H9 (cell line): ENCODE data around the gene EHBP1. TPM values are rescaled to one million over a fixed set of nuclear protein-coding genes. Genes with fewer than 3 reads are reported as not detected.

Source experiments
- DNase-seq: peaks from one replicate; pipeline ENCODE4 v3.0.0-alpha.2; 2017
- H2AFZ ChIP-seq: one replicate; pipeline ENCODE4 v1.6.1; 2013; ENCODE audit warnings: mild to moderate bottlenecking, low read length, control low read depth, moderate library complexity
- H2AK5ac ChIP-seq: 2 replicates; pipeline ENCODE4 v1.6.1; 2013; ENCODE audit warnings: low read length, control low read depth, mixed read lengths; ENCODE audit not compliant: insufficient read length
- H2BK120ac ChIP-seq: one replicate; pipeline ENCODE4 v1.6.1; 2013; ENCODE audit warnings: low read depth, mild to moderate bottlenecking, low read length, control low read depth, inconsistent platforms; ENCODE audit not compliant: poor library complexity, severe bottlenecking
- H2BK12ac ChIP-seq: 2 replicates; pipeline ENCODE4 v1.6.1; 2013; ENCODE audit warnings: low read length, control low read depth, mixed read lengths, low read depth; ENCODE audit not compliant: insufficient read length
- H2BK15ac ChIP-seq: 2 replicates; pipeline ENCODE4 v1.6.1; 2013; ENCODE audit warnings: low read depth, low read length, control low read depth
- H2BK20ac ChIP-seq: one replicate; pipeline ENCODE4 v1.6.1; 2013; ENCODE audit warnings: low read depth, mild to moderate bottlenecking, low read length, control low read depth, inconsistent platforms; ENCODE audit not compliant: poor library complexity, severe bottlenecking
- H2BK5ac ChIP-seq: 2 replicates; pipeline ENCODE4 v1.6.1; 2013; ENCODE audit warnings: low read length, control low read depth, mixed read lengths; ENCODE audit not compliant: insufficient read length
- H3K14ac ChIP-seq: 2 replicates; pipeline ENCODE4 v1.6.1; 2013; ENCODE audit warnings: low read length, control low read depth; ENCODE audit not compliant: insufficient read depth
- H3K18ac ChIP-seq: 2 replicates; pipeline ENCODE4 v1.6.1; 2013; ENCODE audit warnings: low read depth, mild to moderate bottlenecking, mixed read lengths, low read length, control low read depth; ENCODE audit not compliant: insufficient read length
- H3K23ac ChIP-seq: 2 replicates; pipeline ENCODE4 v1.6.1; 2013; ENCODE audit warnings: low read length, control low read depth, mixed read lengths, low read depth; ENCODE audit not compliant: insufficient read length
- H3K23me2 ChIP-seq: 2 replicates; pipeline ENCODE4 v1.6.1; 2013; ENCODE audit warnings: low read depth, mild to moderate bottlenecking, mixed read lengths, low read length, control low read depth; ENCODE audit not compliant: insufficient read length, poor library complexity, severe bottlenecking
- H3K27ac ChIP-seq: 2 replicates; pipeline ENCODE4 v1.5.1; 2013; ENCODE audit warnings: low read length, control low read depth, mixed read lengths, low read depth; ENCODE audit not compliant: insufficient read length
- H3K27me3 ChIP-seq: 2 replicates; pipeline ENCODE4 v1.6.1; 2013; ENCODE audit warnings: low read length, control low read depth, inconsistent platforms; ENCODE audit not compliant: insufficient read depth
- H3K4ac ChIP-seq: 2 replicates; pipeline ENCODE4 v1.6.1; 2013; ENCODE audit warnings: low read depth, mild to moderate bottlenecking, control low read depth, inconsistent platforms, low read length, moderate library complexity
- H3K4me1 ChIP-seq: 2 replicates; pipeline ENCODE4 v1.6.1; 2013; ENCODE audit warnings: low read length, control low read depth, inconsistent platforms; ENCODE audit not compliant: insufficient read depth
- H3K4me2 ChIP-seq: 2 replicates; pipeline ENCODE4 v1.6.1; 2013; ENCODE audit warnings: low read length, control low read depth, mixed read lengths; ENCODE audit not compliant: insufficient read length, insufficient read depth
- H3K56ac ChIP-seq: 2 replicates; pipeline ENCODE4 v1.6.1; 2013; ENCODE audit warnings: low read depth, mild to moderate bottlenecking, mixed read lengths, low read length, control low read depth; ENCODE audit not compliant: insufficient read length
- H3K79me1 ChIP-seq: 2 replicates; pipeline ENCODE4 v1.6.1; 2013; ENCODE audit warnings: low read depth, mild to moderate bottlenecking, moderate library complexity, low read length, control low read depth, inconsistent platforms; ENCODE audit not compliant: insufficient read depth, poor library complexity, severe bottlenecking
- H3K79me2 ChIP-seq: 2 replicates; pipeline ENCODE4 v1.6.1; 2013; ENCODE audit warnings: low read length, control low read depth, inconsistent platforms; ENCODE audit not compliant: insufficient read depth
- H3K9ac ChIP-seq: 2 replicates; pipeline ENCODE4 v1.6.1; 2013; ENCODE audit warnings: low read length, control low read depth, mixed read lengths; ENCODE audit not compliant: insufficient read length; ENCODE audit errors: extremely low read depth
- H3K9me3 ChIP-seq: one replicate; pipeline ENCODE4 v1.6.1; 2013; ENCODE audit warnings: low read depth, low read length, inconsistent platforms; ENCODE audit not compliant: control insufficient read depth
- H3T11ph ChIP-seq: one replicate; pipeline ENCODE4 v1.6.1; 2013; ENCODE audit warnings: mild to moderate bottlenecking, low read length, control low read depth, inconsistent platforms
- H4K20me1 ChIP-seq: one replicate; pipeline ENCODE4 v1.6.1; 2013; ENCODE audit not compliant: control insufficient read depth, insufficient read length, insufficient read depth
- H4K5ac ChIP-seq: 2 replicates; pipeline ENCODE4 v1.6.1; 2013; ENCODE audit warnings: low read depth, mild to moderate bottlenecking, mixed read lengths, low read length, control low read depth; ENCODE audit not compliant: insufficient read length
- H4K8ac ChIP-seq: replicated peaks from 2 replicates; pipeline ENCODE4 v1.6.1; 2013; ENCODE audit warnings: low read length, control low read depth, mixed read lengths, low read depth; ENCODE audit not compliant: insufficient read length
- H4K91ac ChIP-seq: 2 replicates; pipeline ENCODE4 v1.6.1; 2013; ENCODE audit warnings: low read depth, mild to moderate bottlenecking, moderate library complexity, mixed read lengths, low read length, control low read depth; ENCODE audit not compliant: insufficient read length
- H3K27ac Mint-ChIP-seq, 3 experiments: 2 replicates in 2 of 3; 3 replicates in 1 of 3; pipeline ENCODE4 v1.8.0; 2020 to 2021; ENCODE audit warnings: mixed read lengths in 3 of 3, mild to moderate bottlenecking in 1 of 3, moderate library complexity in 1 of 3
- H3K27me3 Mint-ChIP-seq: 2 replicates; pipeline ENCODE4 v1.8.0; 2021; ENCODE audit warnings: low read depth, mild to moderate bottlenecking, moderate library complexity, mixed read lengths
- H3K36me3 Mint-ChIP-seq, 3 experiments: 2 replicates in 2 of 3; 3 replicates in 1 of 3; pipeline ENCODE4 v1.8.0; 2020 to 2021; ENCODE audit warnings: low read depth in 3 of 3, mixed read lengths in 3 of 3; ENCODE audit not compliant: insufficient read depth in 1 of 3
- H3K4me1 Mint-ChIP-seq, 2 experiments: 2 replicates each; pipeline ENCODE4 v1.8.0; 2020; ENCODE audit warnings: mixed read lengths in 2 of 2
- H3K4me3 Mint-ChIP-seq, 2 experiments: 2 replicates in 1 of 2; 3 replicates in 1 of 2; pipeline ENCODE4 v1.8.0; 2020 to 2021; ENCODE audit warnings: mild to moderate bottlenecking in 2 of 2, mixed read lengths in 2 of 2, moderate library complexity in 1 of 2
- H3K9me3 Mint-ChIP-seq, 2 experiments: 2 replicates in 1 of 2; 3 replicates in 1 of 2; pipeline ENCODE4 v1.8.0; 2020; ENCODE audit warnings: mild to moderate bottlenecking in 2 of 2, mixed read lengths in 2 of 2, moderate library complexity in 1 of 2
- WGBS: extraction: QIAGEN DNeasy Blood & Tissue Kit; methylation state at CpG from one replicate; pipeline ENCODE4 v1.1.7; 2013; ENCODE audit warnings: missing lambda C conversion rate, low lambda C conversion rate, mixed read lengths; ENCODE audit not compliant: insufficient read length; ENCODE audit errors: extremely low coverage; 5-methylcytosine and 5-hydroxymethylcytosine counted together
- total RNA-seq: library from RNA; stranded (reverse); gene quantifications from 2 replicates; pipeline ENCODE4 v1.2.1, GENCODE V29; 2021
- TF ChIP-seq, protein P1 (sequence below): fragments of 200-600 bp; sonication (generic); conservative IDR thresholded peaks from 3 replicates; pipeline ENCODE4 v1.8.0; 2021; ENCODE audit warnings: antibody characterized with exemption, mild to moderate bottlenecking

The EHBP1 gene
- total RNA-seq, 1 experiment from 2014 or later: 35.6 TPM

DNA sequence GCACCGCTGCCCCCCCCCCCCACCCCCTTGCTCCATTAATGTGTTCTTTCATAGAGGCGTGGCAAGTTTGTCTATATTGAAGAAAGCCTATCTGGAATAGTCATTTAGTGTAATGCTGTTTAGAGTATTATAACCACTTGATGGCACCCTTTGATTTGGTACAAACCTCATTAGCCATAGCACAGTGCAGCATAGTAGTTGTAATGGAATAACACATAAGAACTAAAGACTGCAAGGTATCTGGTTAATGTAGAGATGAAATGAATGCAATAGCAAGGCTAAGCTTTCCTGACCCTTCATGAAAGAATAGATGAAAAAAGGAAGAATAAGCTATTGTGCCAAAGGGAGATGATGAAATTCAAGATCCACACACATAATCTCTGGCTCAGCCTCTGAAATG, 81.9 kb downstream of the EHBP1 start:
- H3K9me3 ChIP-seq: no peaks in the 10 kb centered on the region
- no peak overlapping the region for H2BK12ac ChIP-seq
- H3K4ac ChIP-seq: no peak overlapping the region
- H4K91ac ChIP-seq: no peak overlapping the region
- Mint-ChIP-seq H3K36me3 (peaks cover 9 to 16% (median 14%) of the 10 kb centered on the region in 3 experiments), H3K27me3 (no peaks in the 10 kb centered on the region), H3K4me3 (no peak overlapping the region), H3K4me1 (no peaks in the 10 kb centered on the region), H3K9me3 (peaks cover 9 to 11% of the 10 kb centered on the region in 2 experiments), H3K27ac (no peak overlapping the region)
- TF ChIP-seq, protein P1, sequence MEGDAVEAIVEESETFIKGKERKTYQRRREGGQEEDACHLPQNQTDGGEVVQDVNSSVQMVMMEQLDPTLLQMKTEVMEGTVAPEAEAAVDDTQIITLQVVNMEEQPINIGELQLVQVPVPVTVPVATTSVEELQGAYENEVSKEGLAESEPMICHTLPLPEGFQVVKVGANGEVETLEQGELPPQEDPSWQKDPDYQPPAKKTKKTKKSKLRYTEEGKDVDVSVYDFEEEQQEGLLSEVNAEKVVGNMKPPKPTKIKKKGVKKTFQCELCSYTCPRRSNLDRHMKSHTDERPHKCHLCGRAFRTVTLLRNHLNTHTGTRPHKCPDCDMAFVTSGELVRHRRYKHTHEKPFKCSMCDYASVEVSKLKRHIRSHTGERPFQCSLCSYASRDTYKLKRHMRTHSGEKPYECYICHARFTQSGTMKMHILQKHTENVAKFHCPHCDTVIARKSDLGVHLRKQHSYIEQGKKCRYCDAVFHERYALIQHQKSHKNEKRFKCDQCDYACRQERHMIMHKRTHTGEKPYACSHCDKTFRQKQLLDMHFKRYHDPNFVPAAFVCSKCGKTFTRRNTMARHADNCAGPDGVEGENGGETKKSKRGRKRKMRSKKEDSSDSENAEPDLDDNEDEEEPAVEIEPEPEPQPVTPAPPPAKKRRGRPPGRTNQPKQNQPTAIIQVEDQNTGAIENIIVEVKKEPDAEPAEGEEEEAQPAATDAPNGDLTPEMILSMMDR: no peak; the same call in 2 of the 3 replicates
- WGBS: no CpG with 5 or more reads among the region's 2 CpGs
- no peak overlapping the region for H2BK15ac ChIP-seq
- no peak overlapping the region for H3K9ac ChIP-seq
- no peaks in the 10 kb centered on the region for H3K27me3 ChIP-seq
- no peaks in the 10 kb centered on the region for H4K20me1 ChIP-seq
- no peak overlapping the region for H3K14ac ChIP-seq
- H4K5ac ChIP-seq: no peak overlapping the region
- H3K79me1 ChIP-seq: no peaks in the 10 kb centered on the region
- H3K27ac ChIP-seq: no peak overlapping the region
- H3K23me2 ChIP-seq: no peaks in the 10 kb centered on the region
- 0 out of 2 replicates have a peak, but pooled peaks cover 2% of the 10 kb centered on the region for H3K79me2 ChIP-seq
- no peak overlapping the region for H2AK5ac ChIP-seq
- no peak overlapping the region for H2AFZ ChIP-seq
- H3T11ph ChIP-seq: no peak overlapping the region
- no peak overlapping the region for H3K18ac ChIP-seq
- no peak overlapping the region for H2BK20ac ChIP-seq
- H2BK120ac ChIP-seq: no peak overlapping the region
- no peak overlapping the region for H3K4me2 ChIP-seq
- no peak overlapping the region for H3K56ac ChIP-seq
- no peak overlapping the region for H4K8ac ChIP-seq
- no peak overlapping the region for H2BK5ac ChIP-seq
- H3K23ac ChIP-seq: no peak overlapping the region
- no peaks in the 10 kb centered on the region for H3K4me1 ChIP-seq
- DNase-seq: no peak
